Cardiac fibroblast (primary cell): Measurements from ENCODE around the gene PLD1.
A peak's percentile ranks its signal among the peaks of the same experiment; 100 is the strongest.

Experiments
- DNase-seq, 2 donors: peaks; one replicate each; pipeline versions ENCODE4 v3.0.0 to v3.0.0-alpha.2; 2010; ENCODE audit warnings: low read depth in 2 of 2
- H3K4me3 ChIP-seq, 2 donors: replicated peaks in 1 of 2; 1 replicate in 1 of 2; 2 replicates in 1 of 2; pipeline ENCODE4 v1.5.1; 2011; ENCODE audit warnings: low read depth in 2 of 2, low read length in 2 of 2, mild to moderate bottlenecking in 2 of 2, moderate library complexity in 1 of 2
- TF ChIP-seq, protein P1 (sequence below): IDR thresholded peaks from one replicate; pipeline ENCODE4 v1.5.1; 2011; ENCODE audit warnings: low read depth, mild to moderate bottlenecking, low read length, inconsistent platforms

Gene PLD1

DNA sequence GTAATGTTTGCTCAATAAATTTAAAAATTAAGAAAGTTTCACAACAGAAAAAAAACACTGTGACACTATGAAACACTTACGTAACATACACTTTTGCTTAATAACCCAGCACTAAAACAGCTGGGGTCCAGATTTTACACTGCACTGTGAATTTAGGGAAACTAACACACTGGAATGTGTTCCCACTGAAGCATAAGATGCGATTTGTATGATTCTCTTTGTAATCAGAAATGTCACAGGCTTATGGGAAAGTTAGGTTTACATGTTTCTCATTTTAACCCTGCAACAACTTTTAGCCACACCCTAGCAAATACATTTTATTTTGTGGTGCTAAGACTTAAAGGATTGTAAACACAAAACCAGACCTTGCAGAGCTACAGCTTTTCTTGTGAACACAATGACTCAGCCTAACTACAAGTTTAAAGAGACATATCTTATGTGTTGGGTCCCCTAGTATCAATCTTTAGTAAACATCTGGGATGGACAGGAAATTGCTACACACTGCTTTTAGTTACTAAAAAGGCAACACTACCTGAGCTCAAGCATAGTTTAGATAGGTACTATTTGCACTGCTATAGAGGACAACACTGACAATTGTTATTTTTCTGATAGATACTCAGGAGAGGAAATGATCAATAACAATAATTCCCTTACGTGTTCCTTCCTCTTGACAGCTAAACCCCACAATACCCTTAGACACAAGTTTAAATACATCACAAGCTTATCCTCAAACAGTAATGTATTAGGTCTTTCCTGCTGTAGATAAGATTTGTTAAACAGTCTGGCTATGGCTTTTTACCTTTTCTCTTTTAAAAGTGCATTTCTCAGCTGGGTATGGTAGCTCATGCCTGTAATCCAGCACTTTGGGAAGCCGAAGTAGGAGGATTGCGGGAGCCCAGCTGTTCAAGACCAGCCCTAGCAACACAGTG, 3.8 kb downstream of the PLD1 start:
- TF ChIP-seq, protein P1, sequence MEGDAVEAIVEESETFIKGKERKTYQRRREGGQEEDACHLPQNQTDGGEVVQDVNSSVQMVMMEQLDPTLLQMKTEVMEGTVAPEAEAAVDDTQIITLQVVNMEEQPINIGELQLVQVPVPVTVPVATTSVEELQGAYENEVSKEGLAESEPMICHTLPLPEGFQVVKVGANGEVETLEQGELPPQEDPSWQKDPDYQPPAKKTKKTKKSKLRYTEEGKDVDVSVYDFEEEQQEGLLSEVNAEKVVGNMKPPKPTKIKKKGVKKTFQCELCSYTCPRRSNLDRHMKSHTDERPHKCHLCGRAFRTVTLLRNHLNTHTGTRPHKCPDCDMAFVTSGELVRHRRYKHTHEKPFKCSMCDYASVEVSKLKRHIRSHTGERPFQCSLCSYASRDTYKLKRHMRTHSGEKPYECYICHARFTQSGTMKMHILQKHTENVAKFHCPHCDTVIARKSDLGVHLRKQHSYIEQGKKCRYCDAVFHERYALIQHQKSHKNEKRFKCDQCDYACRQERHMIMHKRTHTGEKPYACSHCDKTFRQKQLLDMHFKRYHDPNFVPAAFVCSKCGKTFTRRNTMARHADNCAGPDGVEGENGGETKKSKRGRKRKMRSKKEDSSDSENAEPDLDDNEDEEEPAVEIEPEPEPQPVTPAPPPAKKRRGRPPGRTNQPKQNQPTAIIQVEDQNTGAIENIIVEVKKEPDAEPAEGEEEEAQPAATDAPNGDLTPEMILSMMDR: no peak
- DNase-seq: peak; percentile 78 to 90
- H3K4me3 ChIP-seq: no peak overlapping the region

DNA sequence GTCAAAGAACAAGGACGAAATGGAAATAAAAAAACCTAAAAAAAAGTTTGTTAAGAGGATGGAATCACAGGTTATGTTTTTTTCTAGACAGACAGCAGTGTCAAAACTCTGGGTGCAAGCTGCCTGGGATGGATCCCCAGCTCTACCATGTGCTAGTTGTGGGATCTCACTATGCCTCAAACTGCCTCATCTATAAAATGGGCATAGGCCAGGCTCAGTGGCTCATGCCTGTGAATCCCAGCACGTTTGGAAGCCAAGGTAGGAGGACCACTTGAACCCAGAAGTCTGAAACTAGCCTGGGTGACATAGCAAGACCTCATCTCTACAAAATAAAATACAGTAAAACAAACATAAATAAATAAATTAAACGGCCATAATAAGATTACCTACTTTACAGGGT, 4.6 kb downstream of the PLD1 start:
- TF ChIP-seq, protein P1: no peak
- no peak for DNase-seq
- H3K4me3 ChIP-seq: no peak overlapping the region

- DNase-seq: peak; percentile 83 to 89
- no peak overlapping the region for H3K4me3 ChIP-seq
- TF ChIP-seq, protein P1: no peak
Observed at GRCh38 chr3:171804618-171805389, 5.5 kb downstream of the PLD1 start.

DNA sequence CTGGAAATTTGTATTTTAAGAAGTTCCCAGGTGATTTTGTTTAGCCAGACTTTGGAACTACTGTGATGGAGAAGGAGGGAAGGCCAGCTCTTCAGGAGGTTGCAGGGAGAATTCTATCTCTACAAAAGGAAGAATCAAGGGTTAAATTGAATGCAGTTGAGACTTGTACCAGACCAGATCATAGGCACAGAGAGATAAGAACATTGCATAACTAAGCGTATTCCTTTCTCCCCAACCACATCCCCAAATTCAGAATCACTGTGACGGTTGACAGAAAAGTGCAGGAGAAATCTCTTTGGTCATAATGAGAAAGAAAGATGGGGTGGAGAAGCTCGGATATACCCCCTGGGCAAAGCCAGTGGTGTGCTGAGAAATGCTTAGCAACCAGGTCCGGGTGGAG, 7.2 kb downstream of the PLD1 start:
- DNase-seq: no peak
- TF ChIP-seq, protein P1: no peak
- no peak overlapping the region for H3K4me3 ChIP-seq

- TF ChIP-seq, protein P1: no peak
- H3K4me3 ChIP-seq: no peak overlapping the region
- no peak for DNase-seq
Observed at GRCh38 chr3:171802590-171802956, 7.7 kb downstream of the PLD1 start.

- DNase-seq: peak; percentile 95 to 99
- H3K4me3 ChIP-seq: no peak overlapping the region
- TF ChIP-seq, protein P1: no peak
Observed at GRCh38 chr3:171801738-171802589, 8.3 kb downstream of the PLD1 start.
